Kidney (tissue), 14 donors: ENCODE data around the gene GOLGA6C. TPM values are rescaled to one million over a fixed set of nuclear protein-coding genes. Genes with fewer than 3 reads are reported as not detected.
"Not testable (repeated sequence)": the region's sequence is repeated elsewhere in the genome, so short reads cannot be mapped to it uniquely, and the experiment has no call there.

Experiments used
- DNase-seq, 5 donors: peaks; one replicate each; pipeline ENCODE4 v3.0.0-alpha.2; 2013 to 2020
- FAIRE-seq: peaks from 2 replicates; lab custom pipeline; 2012; peaks lifted over from hg19 to GRCh38; lab: Jason Lieb, UNC
- H3K27ac ChIP-seq, 2 donors: one replicate each; pipeline ENCODE4 v1.7.0; 2013; ENCODE audit warnings: low read depth in 2 of 2, low read length in 2 of 2, inconsistent platforms in 1 of 2
- H3K27me3 ChIP-seq: one replicate; pipeline ENCODE4 v1.7.1; 2013; ENCODE audit warnings: low read length, inconsistent platforms; ENCODE audit not compliant: control insufficient read depth, insufficient read depth
- H3K36me3 ChIP-seq, 3 donors: one replicate each; pipeline versions ENCODE4 v1.7.0 to v1.7.1; 2013; ENCODE audit warnings: low read length in 3 of 3, control low read depth in 1 of 3, inconsistent platforms in 1 of 3; ENCODE audit not compliant: insufficient read depth in 3 of 3, control insufficient read depth in 2 of 3
- H3K4me1 ChIP-seq, 3 donors: one replicate each; pipeline versions ENCODE4 v1.7.0 to v1.7.1; 2013; ENCODE audit warnings: low read length in 3 of 3, inconsistent platforms in 1 of 3, low read depth in 1 of 3; ENCODE audit not compliant: control insufficient read depth in 2 of 3, insufficient read depth in 2 of 3
- H3K4me3 ChIP-seq, 3 donors: one replicate each; pipeline versions ENCODE4 v1.7.0 to v1.8.1; 2013; ENCODE audit warnings: low read length in 3 of 3, control low read depth in 1 of 3, inconsistent platforms in 1 of 3
- H3K9ac ChIP-seq, 3 donors: one replicate each; pipeline versions ENCODE4 v1.7.0 to v1.7.1; 2013; ENCODE audit warnings: low read length in 3 of 3, control low read depth in 1 of 3, inconsistent platforms in 1 of 3
- H3K9me3 ChIP-seq, 3 donors: one replicate each; pipeline versions ENCODE4 v1.7.0 to v1.7.1; 2013; ENCODE audit warnings: low read length in 3 of 3, control low read depth in 1 of 3, inconsistent platforms in 1 of 3; ENCODE audit not compliant: control insufficient read depth in 2 of 3, insufficient read depth in 1 of 3
- CTCF ChIP-seq: IDR thresholded peaks from 3 replicates; pipeline ENCODE4 v1.5.1; 2012; ENCODE audit warnings: mild to moderate bottlenecking, moderate library complexity, borderline replicate concordance; ENCODE audit not compliant: insufficient read depth; ENCODE audit errors: extremely low read depth
- intact Hi-C: fragments of 100-400 bp; cut with DNase I; formaldehyde crosslinking; loops from one replicate; pipeline ENCODE4 v1.11.1; 2022
- polyA plus RNA-seq: library from polyadenylated mRNA; stranded (reverse); fragments of 350-450 nt; fragmentation: Illumina TruSeq; extraction: RNeasy Lipid Tissue Mini Kit (QIAGEN cat#74804); gene quantifications from one replicate; pipeline ENCODE4 v1.2.3, GENCODE V29; 2014; ENCODE audit warnings: low read depth, low replicate concordance; ENCODE audit not compliant: insufficient read depth
- total RNA-seq: library from RNA; stranded (reverse); fragmentation: NEBNext Ultra II Directional; extraction: Animal tissue kit (Norgen Biotek cat#: 25700); gene quantifications from one replicate; pipeline ENCODE4 v1.2.1, GENCODE V29; 2021
- donor health status: control.
- donor health status: control.
- donor health status: control.
- donor health status: control.
- donor health status: control.
- donor health status: DM: yes; HTN: yes; CAD: no.
- donor health status: Normal renal cell carcinoma (clear cell type).

The GOLGA6C gene
- total and polyA plus RNA-seq, 2 donors from 2014 or later, result not detected

- H3K4me3 ChIP-seq, result no peak overlapping the region
- H3K9me3 ChIP-seq, result no peaks in the 10 kb centered on the region
- no peak for FAIRE-seq
- TF ChIP-seq CTCF, result no peak
- no peaks in the 10 kb centered on the region for H3K27me3 ChIP-seq
- H3K27ac ChIP-seq, result no peak overlapping the region
- no peak overlapping the region for H3K9ac ChIP-seq
- H3K4me1 ChIP-seq, result no peaks in the 10 kb centered on the region
- H3K36me3 ChIP-seq, result no peaks in the 10 kb centered on the region
- intact Hi-C loops, result no loop called here
- DNase-seq, result no peak
Observed at GRCh38 chr15:75223688-75224087, 34.4 kb upstream of the GOLGA6C start.

GRCh38 chr15:75224281-75224680, 33.9 kb upstream of the GOLGA6C start:
- Histone ChIP-seq H3K9ac (no peak overlapping the region), H3K27me3 (no peaks in the 10 kb centered on the region), H3K4me3 (no peak overlapping the region), H3K4me1 (no peaks in the 10 kb centered on the region), H3K9me3 (no peaks in the 10 kb centered on the region), H3K36me3 (no peaks in the 10 kb centered on the region), H3K27ac (no peak overlapping the region)
- intact Hi-C loops, result no loop called here
- no peak for TF ChIP-seq CTCF
- no peak for FAIRE-seq
- DNase-seq, result peak in 1 of 5 donors; percentile 31

GRCh38 chr15:75225102-75225836, 32.9 kb upstream of the GOLGA6C start:
- H3K9me3 ChIP-seq, H3K27me3 ChIP-seq, H3K4me1 ChIP-seq, H3K36me3 ChIP-seq, H3K27ac ChIP-seq, H3K4me3 ChIP-seq, H3K9ac ChIP-seq, FAIRE-seq, intact Hi-C loops: not testable (repeated sequence)
- peak in 1 of 5 donors; percentile 37 for DNase-seq

GRCh38 chr15:75225951-75226732, 32.0 kb upstream of the GOLGA6C start:
- Histone ChIP-seq H3K27ac (no peak overlapping the region), H3K4me3 (no peak overlapping the region), H3K36me3 (no peaks in the 10 kb centered on the region), H3K9ac (no peak overlapping the region), H3K4me1 (no peaks in the 10 kb centered on the region), H3K27me3 (no peaks in the 10 kb centered on the region), H3K9me3 (no peaks in the 10 kb centered on the region)
- no peak for TF ChIP-seq CTCF
- FAIRE-seq (no peak), DNase-seq (peak in 1 of 5 donors; percentile 63)
- intact Hi-C loops, result no loop called here

- H3K36me3 ChIP-seq, H3K27me3 ChIP-seq, H3K9ac ChIP-seq, H3K4me3 ChIP-seq, H3K27ac ChIP-seq, intact Hi-C loops, H3K4me1 ChIP-seq, H3K9me3 ChIP-seq, FAIRE-seq: not testable (repeated sequence)
- DNase-seq, result peak in 1 of 5 donors; percentile 4
Observed at GRCh38 chr15:75227112-75227511, 31.0 kb upstream of the GOLGA6C start.
